GM18909 (cell line): ENCODE data around the gene PTPRT.

Experiments used
- ATAC-seq: cut with Tn5 transposase; IDR thresholded peaks from one replicate; pipeline ENCODE4 v1.9.1; 2021; ENCODE audit warnings: mild to moderate bottlenecking; ENCODE audit not compliant: unreplicated experiment, poor library complexity

PTPRT gene

DNA sequence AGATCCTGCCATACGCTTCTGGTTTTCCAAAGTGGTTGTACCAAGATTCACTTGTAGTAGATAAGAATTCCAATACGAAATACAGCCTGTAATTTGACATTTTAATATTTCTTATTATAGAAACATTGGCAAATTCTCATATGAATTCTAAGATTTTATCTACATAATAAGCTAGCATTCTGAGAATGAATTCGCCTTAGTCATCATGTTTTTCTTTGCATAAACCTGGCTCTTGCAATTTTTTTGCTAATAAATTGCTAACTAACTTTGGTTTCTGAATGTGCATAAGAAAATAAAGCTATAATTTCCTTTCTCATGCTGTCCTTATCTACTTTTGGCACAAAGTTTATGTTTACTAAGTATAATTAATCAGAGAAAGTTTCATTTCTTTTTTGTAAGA, 673.0 kb downstream of the PTPRT start:
- no peak for ATAC-seq

DNA sequence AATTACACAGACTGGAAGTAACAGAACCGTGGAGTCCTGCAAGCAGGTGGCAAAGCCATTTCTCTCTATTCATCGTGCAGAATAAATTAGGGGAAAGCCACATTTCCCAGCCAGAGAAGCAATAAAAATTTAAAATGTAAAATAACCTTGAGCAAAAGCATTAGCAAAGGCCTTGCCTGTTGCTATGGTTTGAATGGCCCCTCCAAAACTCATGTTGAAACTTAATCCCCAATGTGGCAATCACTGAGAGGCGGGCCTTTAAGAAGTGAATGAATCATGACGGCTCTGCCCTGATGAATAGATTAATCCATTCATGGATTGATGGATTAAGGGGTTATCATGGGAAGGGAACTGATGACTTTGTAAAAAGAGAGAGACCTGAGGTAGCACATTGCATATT, 679.0 kb downstream of the PTPRT start:
- ATAC-seq: no peak

DNA sequence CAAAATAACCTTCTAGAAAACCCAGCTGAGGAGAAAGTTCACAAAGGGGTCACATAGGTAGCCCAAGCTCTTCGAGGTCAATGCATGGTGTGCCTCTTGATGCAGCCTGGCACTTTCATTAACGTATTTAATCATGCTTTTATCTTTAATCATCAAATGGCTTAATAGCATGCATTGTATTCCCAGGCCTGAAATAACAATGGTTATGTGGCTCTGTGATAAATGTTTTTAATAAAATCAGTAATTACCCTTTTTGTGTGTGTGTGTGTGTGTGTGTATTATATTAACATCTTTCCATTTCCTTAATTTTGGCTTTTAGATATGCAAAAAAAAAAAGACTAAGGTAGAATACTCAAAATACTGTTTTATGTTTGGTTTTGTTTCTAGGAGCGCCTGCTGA, 681.8 kb downstream of the PTPRT start:
- no peak for ATAC-seq

- ATAC-seq: no peak
Measured at GRCh38 chr20:42506397-42506796, 683.3 kb downstream of the PTPRT start.

GRCh38 chr20:42502591-42502990, 687.1 kb downstream of the PTPRT start:
- ATAC-seq: no peak

DNA sequence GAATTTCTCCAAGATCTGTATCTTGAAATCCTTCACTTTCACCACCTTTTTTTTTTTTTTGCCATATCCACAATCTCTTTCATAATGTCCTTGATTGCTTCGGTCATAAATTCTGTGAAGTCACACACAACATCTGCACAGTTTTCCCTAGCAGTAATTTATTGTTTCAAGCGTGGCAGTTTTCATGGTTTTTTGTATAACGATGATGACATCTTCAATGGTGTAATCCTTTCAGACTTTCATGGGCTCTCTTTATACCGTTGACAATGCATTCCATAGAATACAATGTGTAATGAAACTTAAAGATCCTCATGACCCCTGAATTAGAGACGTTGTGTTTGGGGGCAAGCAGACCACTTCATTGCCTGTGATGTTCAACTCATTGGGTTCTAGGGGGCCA, 693.1 kb downstream of the PTPRT start:
- ATAC-seq: no peak

GRCh38 chr20:42494290-42494689, 695.4 kb downstream of the PTPRT start:
- no peak for ATAC-seq

DNA sequence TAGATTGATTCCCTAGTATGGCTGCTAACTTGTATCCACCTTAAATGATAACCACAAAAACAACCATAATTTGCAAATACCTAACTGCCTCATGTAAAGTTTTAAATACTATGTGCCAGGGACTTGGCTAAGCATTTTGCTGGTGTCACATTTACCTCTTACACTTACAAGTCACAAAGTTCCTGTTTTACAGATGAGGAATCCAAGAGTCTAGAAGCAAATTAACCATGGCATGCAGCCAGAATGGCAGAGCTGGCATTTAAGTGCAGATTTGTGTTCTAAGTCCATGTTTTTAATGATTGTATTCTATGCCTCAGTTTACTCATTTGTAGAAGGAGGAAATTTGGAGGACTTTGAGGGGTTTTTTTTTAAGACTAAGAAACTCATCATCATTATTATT, 696.7 kb downstream of the PTPRT start:
- no peak for ATAC-seq

GRCh38 chr20:42492290-42492689, 697.4 kb downstream of the PTPRT start:
- ATAC-seq: no peak

DNA sequence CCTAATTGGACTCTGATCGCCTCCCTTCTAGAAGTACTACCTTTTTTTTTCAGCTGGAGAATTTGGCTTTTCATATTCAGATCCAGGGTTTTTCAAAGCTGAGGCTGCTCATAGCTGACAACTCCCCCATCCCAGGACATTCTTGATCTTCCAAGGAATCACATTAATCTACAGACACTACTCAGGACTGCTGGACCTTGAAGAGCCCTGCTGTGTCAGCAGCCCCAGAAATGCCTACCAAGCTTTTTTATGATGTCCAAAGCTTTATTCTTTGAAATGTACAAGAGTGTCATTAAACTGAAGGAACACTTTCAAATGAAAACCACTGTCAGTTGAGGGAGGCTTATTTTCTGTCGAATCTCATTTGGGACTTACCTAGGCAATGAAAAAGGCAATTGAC, 704.1 kb downstream of the PTPRT start:
- ATAC-seq: no peak

DNA sequence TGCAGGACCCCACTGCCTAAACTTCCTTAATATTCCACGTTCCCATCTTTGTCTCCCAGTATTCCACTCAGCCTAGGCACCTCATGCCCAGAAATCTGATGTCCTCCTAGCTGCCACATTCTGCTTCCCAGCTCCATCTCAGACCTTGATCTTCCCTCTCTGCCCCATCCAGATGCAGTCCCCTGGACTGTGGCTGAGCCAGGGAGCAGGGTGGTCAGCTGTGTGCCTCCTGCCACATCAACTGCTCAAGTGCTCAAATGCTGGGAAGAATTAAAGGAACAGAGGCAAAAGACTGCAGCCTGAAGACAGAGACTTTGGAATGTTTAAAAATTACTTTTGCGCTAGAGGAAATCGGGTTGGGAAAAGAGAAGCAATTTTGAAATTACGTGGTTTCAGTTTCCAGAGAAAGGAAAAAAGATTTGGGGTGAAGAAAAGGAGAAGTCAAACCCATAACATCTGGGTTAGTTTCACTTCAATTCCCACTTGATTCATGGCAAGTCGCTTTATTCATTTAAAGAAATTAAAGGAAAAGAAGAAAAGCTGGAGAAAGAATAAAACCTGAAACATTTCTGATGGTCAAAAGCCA, 704.8 kb downstream of the PTPRT start:
- no peak for ATAC-seq

- ATAC-seq: no peak
Measured at GRCh38 chr20:42484335-42484734, 705.4 kb downstream of the PTPRT start.

DNA sequence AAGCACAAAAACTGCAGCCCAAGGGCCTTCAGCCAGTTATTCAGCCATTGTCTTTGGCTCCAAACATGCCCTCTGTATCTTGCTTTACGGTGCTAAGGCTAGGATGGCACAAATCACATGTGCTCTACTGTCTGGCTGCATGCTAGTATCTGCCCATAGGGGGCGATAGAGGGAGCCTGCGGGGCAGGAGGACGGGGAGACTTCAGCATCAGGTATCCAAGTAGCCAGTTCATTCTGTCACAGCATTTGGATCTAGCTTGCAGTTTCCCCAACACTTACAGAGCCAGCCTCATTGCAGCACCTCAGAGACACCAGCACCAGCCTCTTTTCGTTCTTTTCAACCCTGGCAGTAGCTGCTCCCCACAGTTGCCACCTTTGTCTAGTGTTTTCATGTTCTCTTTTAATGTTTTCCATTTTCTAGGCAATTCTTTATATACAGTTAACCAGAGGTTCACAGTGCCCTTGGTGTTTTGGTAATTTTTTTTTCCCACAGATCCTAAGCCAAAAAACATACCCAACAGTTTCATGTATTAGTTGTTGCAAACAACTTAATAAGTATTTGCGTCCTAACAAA, 705.9 kb downstream of the PTPRT start:
- no peak for ATAC-seq

GRCh38 chr20:42482808-42483207, 706.9 kb downstream of the PTPRT start:
- no peak for ATAC-seq

GRCh38 chr20:42475773-42476172, 713.9 kb downstream of the PTPRT start:
- no peak for ATAC-seq

DNA sequence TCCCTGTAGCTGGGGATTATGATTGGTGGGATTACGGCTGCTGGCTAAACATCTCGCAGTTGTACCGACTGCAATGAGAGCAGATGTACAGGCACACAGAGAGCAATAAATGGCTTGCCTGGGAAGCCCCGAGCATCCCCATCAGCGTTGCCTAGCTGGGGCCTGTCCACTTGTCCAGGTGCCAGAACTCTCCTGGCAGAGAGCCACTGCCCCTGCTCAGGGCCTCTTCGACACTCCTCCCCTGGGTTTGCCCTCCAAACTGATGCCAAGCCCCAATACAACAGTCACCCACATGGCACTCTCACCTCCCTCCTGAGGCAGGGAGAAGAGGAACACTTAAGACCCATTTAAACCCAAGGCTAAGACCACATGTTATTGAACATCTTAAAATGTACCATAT, 715.1 kb downstream of the PTPRT start:
- ATAC-seq: no peak

DNA sequence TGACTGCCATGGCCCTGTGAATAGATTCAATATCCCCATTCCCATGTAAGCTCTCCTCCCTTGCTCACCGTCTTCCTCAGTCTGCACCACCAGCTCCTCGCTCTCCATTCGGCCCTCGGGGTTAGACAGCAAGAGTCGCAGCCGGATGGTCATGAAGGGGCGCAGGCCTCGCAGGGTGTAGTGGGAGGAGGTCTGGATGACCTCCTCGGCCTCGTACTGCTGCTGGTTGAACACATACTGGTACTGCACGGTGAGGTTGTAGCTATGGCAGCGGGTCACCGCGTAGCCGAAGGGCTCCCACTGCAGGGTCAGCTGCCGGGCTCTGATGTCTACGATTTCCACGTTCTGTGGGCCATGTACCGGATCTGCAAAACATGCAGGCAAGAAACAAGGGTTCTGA, 717.5 kb downstream of the PTPRT start:
- no peak for ATAC-seq

GRCh38 chr20:42461965-42462593, 727.6 kb downstream of the PTPRT start:
- ATAC-seq: peak; percentile 59

- no peak for ATAC-seq
Measured at GRCh38 chr20:42461291-42461690, 728.4 kb downstream of the PTPRT start.

DNA sequence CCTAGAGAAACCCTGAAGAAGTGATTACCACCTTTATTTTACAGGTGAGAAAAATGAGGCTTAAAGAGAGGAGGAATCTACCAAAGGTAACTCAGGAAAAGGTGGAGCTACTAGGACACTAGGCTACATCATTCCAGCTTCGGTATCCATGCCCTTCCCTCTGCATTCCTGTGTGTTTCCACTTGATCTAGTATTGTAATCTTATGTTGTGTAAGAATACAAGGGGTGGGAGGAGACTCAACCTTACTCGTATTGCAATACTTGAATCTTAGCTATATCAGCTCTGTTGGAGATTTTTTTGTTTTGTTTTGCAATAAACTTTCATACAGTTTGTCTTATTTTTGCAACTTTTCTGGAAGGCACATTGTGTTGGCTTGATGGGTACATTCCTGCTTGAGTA, 742.4 kb downstream of the PTPRT start:
- ATAC-seq: no peak

GRCh38 chr20:42444799-42445198, 744.9 kb downstream of the PTPRT start:
- ATAC-seq: no peak

- ATAC-seq: no peak
Measured at GRCh38 chr20:42443200-42443599, 746.5 kb downstream of the PTPRT start.
